K562 (cell line): ENCODE data around the gene HS6ST1. TPM values are rescaled to one million over a fixed set of nuclear protein-coding genes. Genes with fewer than 3 reads are reported as not detected.

Experiments
- COPS2 ChIP-seq: fragments of 450-650 bp; conservative IDR thresholded peaks from 2 replicates; pipeline ENCODE4 v1.6.1; 2016; ENCODE audit warnings: mild to moderate bottlenecking, moderate library complexity
- polyA plus RNA-seq, 8 experiments: library from polyadenylated mRNA; depleted of rRNA in 4 of 8; stranded (reverse) in 5 of 8; unstranded in 3 of 8; fragments of >200 nt; fragmentation: Nextera tagmentation in 2 of 8; fragmentation: Illumina TruSeq in 1 of 8; extraction: Ambion mirVana in 2 of 8; extraction: Trizol in 1 of 8; gene quantifications; 2 replicates each; pipeline versions ENCODE4 v1.2.1 to v1.2.3, GENCODE V29; 2011 to 2014; ENCODE audit warnings: inconsistent platforms in 1 of 8, missing spikeins in 1 of 8
- total RNA-seq, 7 experiments: library from RNA; depleted of rRNA in 6 of 7; stranded (reverse); fragments of >200 nt in 6 of 7; fragmentation: Illumina TruSeq in 2 of 7; extraction: Trizol in 2 of 7; gene quantifications; 2 replicates each; pipeline versions ENCODE4 v1.2.1 to v1.2.3, GENCODE V29; 2011 to 2021; ENCODE audit warnings: low replicate concordance in 1 of 7
- TF ChIP-seq, protein P1 (sequence below): fragments of 200-800 bp; sonication (Bioruptor generic); IDR thresholded peaks from 2 replicates; pipeline ENCODE4 v1.6.1; 2016; ENCODE audit warnings: missing genetic modification characterization, missing compliant biosample characterization
- TF ChIP-seq, protein P2 (sequence below): sonication (generic); formaldehyde crosslinking; IDR thresholded peaks from 2 replicates; pipeline ENCODE4 v1.8.1; 2023; ENCODE audit warnings: mild to moderate bottlenecking, missing genetic modification reagents
- TF ChIP-seq, protein P3 (sequence below), 2 experiments: fragments of 450-650 bp in 1 of 2; sonication (generic) in 1 of 2; formaldehyde crosslinking in 1 of 2; IDR thresholded peaks in 1 of 2; conservative IDR thresholded peaks in 1 of 2; 2 replicates each; pipeline versions ENCODE4 v1.6.1 to v1.8.1; 2016 to 2023; ENCODE audit warnings: mild to moderate bottlenecking in 2 of 2, moderate library complexity in 2 of 2, inconsistent platforms in 1 of 2, missing genetic modification reagents in 1 of 2
- TF ChIP-seq, protein P4 (sequence below): sonication (generic); formaldehyde crosslinking; IDR thresholded peaks from 2 replicates; pipeline ENCODE4 v1.8.0; 2022; ENCODE audit warnings: mild to moderate bottlenecking, low read depth, missing genetic modification reagents
- TF ChIP-seq, protein P5 (sequence below), 2 experiments: fragments of 450-650 bp; conservative IDR thresholded peaks; 2 replicates each; pipeline ENCODE4 v1.6.1; 2017; ENCODE audit warnings: mild to moderate bottlenecking in 2 of 2, moderate library complexity in 2 of 2
- TF ChIP-seq, protein P6 (sequence below), 3 experiments: IDR thresholded peaks in 2 of 3; conservative IDR thresholded peaks in 1 of 3; 2 replicates each; pipeline ENCODE4 v1.5.1; 2011 to 2012; ENCODE audit warnings: low read length in 3 of 3, mild to moderate bottlenecking in 3 of 3, control low read depth in 2 of 3, improper control_type of control experiment in 1 of 3, inconsistent platforms in 1 of 3, low read depth in 1 of 3, mixed read lengths in 1 of 3, moderate library complexity in 1 of 3; ENCODE audit not compliant: insufficient read depth in 2 of 3

HS6ST1 gene
- total and polyA plus RNA-seq, 9 of the 15 experiments (the other 6 are each of a cell fraction or from before 2014, with no cell fraction given), result 0.06 to 7.4 (median 3.8) TPM

DNA sequence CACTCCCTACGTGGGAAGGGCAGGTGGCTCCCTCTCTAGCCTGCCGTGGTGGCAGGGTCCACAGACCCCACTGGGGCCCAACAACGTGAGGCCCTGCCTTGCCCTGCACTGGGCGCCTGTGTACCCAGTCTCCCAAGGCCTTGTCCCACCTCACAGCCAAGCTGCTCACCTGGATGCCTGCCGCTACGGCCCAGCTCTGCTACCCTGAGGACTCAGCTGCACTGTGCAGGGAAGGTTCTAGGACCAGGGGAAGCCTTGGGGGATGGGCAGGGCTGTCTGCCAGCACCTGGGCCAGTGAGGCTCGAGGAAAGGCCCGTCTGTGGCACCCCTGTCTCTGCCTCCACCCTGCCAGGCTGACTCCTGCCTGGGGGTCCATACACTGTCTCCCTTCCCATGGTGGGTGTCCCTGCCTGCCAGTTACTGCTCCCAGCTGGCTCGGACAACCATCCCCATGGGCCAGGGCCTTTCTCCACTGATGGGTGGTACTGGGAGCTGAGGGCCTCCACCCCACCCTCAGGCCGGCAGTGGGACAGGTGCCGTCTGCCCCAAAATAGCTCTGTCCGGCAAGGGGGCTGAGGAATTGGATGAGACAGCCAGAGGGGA lies 33.2 kb downstream of the HS6ST1 start (continued):
- TF ChIP-seq, protein P1, sequence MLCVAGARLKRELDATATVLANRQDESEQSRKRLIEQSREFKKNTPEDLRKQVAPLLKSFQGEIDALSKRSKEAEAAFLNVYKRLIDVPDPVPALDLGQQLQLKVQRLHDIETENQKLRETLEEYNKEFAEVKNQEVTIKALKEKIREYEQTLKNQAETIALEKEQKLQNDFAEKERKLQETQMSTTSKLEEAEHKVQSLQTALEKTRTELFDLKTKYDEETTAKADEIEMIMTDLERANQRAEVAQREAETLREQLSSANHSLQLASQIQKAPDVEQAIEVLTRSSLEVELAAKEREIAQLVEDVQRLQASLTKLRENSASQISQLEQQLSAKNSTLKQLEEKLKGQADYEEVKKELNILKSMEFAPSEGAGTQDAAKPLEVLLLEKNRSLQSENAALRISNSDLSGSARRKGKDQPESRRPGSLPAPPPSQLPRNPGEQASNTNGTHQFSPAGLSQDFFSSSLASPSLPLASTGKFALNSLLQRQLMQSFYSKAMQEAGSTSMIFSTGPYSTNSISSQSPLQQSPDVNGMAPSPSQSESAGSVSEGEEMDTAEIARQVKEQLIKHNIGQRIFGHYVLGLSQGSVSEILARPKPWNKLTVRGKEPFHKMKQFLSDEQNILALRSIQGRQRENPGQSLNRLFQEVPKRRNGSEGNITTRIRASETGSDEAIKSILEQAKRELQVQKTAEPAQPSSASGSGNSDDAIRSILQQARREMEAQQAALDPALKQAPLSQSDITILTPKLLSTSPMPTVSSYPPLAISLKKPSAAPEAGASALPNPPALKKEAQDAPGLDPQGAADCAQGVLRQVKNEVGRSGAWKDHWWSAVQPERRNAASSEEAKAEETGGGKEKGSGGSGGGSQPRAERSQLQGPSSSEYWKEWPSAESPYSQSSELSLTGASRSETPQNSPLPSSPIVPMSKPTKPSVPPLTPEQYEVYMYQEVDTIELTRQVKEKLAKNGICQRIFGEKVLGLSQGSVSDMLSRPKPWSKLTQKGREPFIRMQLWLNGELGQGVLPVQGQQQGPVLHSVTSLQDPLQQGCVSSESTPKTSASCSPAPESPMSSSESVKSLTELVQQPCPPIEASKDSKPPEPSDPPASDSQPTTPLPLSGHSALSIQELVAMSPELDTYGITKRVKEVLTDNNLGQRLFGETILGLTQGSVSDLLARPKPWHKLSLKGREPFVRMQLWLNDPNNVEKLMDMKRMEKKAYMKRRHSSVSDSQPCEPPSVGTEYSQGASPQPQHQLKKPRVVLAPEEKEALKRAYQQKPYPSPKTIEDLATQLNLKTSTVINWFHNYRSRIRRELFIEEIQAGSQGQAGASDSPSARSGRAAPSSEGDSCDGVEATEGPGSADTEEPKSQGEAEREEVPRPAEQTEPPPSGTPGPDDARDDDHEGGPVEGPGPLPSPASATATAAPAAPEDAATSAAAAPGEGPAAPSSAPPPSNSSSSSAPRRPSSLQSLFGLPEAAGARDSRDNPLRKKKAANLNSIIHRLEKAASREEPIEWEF (CRISPR knock-in tag), result no peak
- TF ChIP-seq, protein P2, sequence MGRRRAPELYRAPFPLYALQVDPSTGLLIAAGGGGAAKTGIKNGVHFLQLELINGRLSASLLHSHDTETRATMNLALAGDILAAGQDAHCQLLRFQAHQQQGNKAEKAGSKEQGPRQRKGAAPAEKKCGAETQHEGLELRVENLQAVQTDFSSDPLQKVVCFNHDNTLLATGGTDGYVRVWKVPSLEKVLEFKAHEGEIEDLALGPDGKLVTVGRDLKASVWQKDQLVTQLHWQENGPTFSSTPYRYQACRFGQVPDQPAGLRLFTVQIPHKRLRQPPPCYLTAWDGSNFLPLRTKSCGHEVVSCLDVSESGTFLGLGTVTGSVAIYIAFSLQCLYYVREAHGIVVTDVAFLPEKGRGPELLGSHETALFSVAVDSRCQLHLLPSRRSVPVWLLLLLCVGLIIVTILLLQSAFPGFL, result no peak
- TF ChIP-seq, protein P3, sequence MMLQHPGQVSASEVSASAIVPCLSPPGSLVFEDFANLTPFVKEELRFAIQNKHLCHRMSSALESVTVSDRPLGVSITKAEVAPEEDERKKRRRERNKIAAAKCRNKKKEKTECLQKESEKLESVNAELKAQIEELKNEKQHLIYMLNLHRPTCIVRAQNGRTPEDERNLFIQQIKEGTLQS (IDR thresholded peaks at IDR 0.05), result no peak
- TF ChIP-seq, protein P3 (CRISPR knock-in tag; conservative IDR thresholded peaks at IDR 0.05), result no peak
- TF ChIP-seq, protein P4, sequence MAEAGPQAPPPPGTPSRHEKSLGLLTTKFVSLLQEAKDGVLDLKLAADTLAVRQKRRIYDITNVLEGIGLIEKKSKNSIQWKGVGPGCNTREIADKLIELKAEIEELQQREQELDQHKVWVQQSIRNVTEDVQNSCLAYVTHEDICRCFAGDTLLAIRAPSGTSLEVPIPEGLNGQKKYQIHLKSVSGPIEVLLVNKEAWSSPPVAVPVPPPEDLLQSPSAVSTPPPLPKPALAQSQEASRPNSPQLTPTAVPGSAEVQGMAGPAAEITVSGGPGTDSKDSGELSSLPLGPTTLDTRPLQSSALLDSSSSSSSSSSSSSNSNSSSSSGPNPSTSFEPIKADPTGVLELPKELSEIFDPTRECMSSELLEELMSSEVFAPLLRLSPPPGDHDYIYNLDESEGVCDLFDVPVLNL (CRISPR knock-in tag), result no peak
- TF ChIP-seq, protein P5, sequence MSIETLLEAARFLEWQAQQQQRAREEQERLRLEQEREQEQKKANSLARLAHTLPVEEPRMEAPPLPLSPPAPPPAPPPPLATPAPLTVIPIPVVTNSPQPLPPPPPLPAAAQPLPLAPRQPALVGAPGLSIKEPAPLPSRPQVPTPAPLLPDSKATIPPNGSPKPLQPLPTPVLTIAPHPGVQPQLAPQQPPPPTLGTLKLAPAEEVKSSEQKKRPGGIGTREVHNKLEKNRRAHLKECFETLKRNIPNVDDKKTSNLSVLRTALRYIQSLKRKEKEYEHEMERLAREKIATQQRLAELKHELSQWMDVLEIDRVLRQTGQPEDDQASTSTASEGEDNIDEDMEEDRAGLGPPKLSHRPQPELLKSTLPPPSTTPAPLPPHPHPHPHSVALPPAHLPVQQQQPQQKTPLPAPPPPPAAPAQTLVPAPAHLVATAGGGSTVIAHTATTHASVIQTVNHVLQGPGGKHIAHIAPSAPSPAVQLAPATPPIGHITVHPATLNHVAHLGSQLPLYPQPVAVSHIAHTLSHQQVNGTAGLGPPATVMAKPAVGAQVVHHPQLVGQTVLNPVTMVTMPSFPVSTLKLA (conservative IDR thresholded peaks at IDR 0.05), result no peak
- no peak for TF ChIP-seq COPS2
- TF ChIP-seq, protein P6, sequence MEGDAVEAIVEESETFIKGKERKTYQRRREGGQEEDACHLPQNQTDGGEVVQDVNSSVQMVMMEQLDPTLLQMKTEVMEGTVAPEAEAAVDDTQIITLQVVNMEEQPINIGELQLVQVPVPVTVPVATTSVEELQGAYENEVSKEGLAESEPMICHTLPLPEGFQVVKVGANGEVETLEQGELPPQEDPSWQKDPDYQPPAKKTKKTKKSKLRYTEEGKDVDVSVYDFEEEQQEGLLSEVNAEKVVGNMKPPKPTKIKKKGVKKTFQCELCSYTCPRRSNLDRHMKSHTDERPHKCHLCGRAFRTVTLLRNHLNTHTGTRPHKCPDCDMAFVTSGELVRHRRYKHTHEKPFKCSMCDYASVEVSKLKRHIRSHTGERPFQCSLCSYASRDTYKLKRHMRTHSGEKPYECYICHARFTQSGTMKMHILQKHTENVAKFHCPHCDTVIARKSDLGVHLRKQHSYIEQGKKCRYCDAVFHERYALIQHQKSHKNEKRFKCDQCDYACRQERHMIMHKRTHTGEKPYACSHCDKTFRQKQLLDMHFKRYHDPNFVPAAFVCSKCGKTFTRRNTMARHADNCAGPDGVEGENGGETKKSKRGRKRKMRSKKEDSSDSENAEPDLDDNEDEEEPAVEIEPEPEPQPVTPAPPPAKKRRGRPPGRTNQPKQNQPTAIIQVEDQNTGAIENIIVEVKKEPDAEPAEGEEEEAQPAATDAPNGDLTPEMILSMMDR (IDR thresholded peaks at IDR 0.05 in 2 of 3, conservative IDR thresholded peaks at IDR 0.05 in 1 of 3; ENCODE audit: insufficient read depth in 2 of 3, low read depth in 1 of 3, low read length in 3 of 3), result no peak
